Transverse colon (tissue), 4 donors: ENCODE results near the gene CHCHD3. TPM values are rescaled to one million over a fixed set of nuclear protein-coding genes. Genes with fewer than 3 reads are reported as not detected.

Experiments
- DNase-seq: peaks from one replicate; pipeline ENCODE4 v3.0.0-alpha.2; 2019
- H3K27ac ChIP-seq, 4 donors: fragments of 200-600 bp; sonication (generic); 2 replicates each; pipeline ENCODE4 v1.5.1; 2016 to 2018; ENCODE audit warnings: inconsistent platforms in 4 of 4
- H3K27me3 ChIP-seq: fragments of 200-600 bp; sonication (generic); 2 replicates; pipeline ENCODE4 v1.5.1; 2017; ENCODE audit warnings: inconsistent platforms
- H3K36me3 ChIP-seq, 4 donors: fragments of 200-600 bp; sonication (generic); 2 replicates each; pipeline ENCODE4 v1.5.1; 2017 to 2019; ENCODE audit warnings: inconsistent platforms in 4 of 4
- H3K4me1 ChIP-seq, 4 donors: fragments of 200-600 bp; sonication (generic); 2 replicates each; pipeline ENCODE4 v1.5.1; 2017 to 2020; ENCODE audit warnings: inconsistent platforms in 4 of 4
- H3K4me3 ChIP-seq, 4 donors: fragments of 200-600 bp; sonication (generic); 1 replicate in 1 of 4; 2 replicates in 3 of 4; pipeline versions ENCODE4 v1.5.1 to v1.6.1; 2017 to 2019; ENCODE audit warnings: inconsistent platforms in 4 of 4
- H3K9me3 ChIP-seq, 2 donors: fragments of 200-600 bp; sonication (generic); 2 replicates each; pipeline ENCODE4 v1.5.1; 2017 to 2019; ENCODE audit warnings: inconsistent platforms in 2 of 2
- CTCF ChIP-seq, 5 experiments: fragments of 200-600 bp in 3 of 5; fragments of 450-650 bp in 2 of 5; sonication (generic) in 3 of 5; IDR thresholded peaks; 1 replicate in 2 of 5; 2 replicates in 3 of 5; pipeline ENCODE4 v1.5.1; 2016 to 2017; ENCODE audit warnings: antibody characterized with exemption in 5 of 5, inconsistent platforms in 3 of 5, mild to moderate bottlenecking in 2 of 5, moderate library complexity in 1 of 5
- EP300 ChIP-seq: sonication (generic); formaldehyde crosslinking; IDR thresholded peaks from one replicate; pipeline ENCODE4 v1.6.1; 2017; ENCODE audit warnings: antibody characterized with exemption, low read depth
- POLR2A ChIP-seq: fragments of 450-650 bp; IDR thresholded peaks from one replicate; pipeline ENCODE4 v1.6.1; 2016; ENCODE audit warnings: antibody characterized with exemption, mild to moderate bottlenecking, moderate library complexity
- POLR2AphosphoS5 ChIP-seq, 3 donors: sonication (generic); formaldehyde crosslinking; IDR thresholded peaks; one replicate each; pipeline ENCODE4 v1.6.1; 2016; ENCODE audit warnings: antibody characterized with exemption in 3 of 3
- WGBS, 2 donors: methylation state at CpG; one replicate each; pipeline ENCODE4 v1.1.5; 2018; ENCODE audit warnings: low coverage in 1 of 2; 5-methylcytosine and 5-hydroxymethylcytosine counted together
- in situ Hi-C, 4 donors: fragments of 200-750 bp; cut with MboI; loops; one replicate each; pipeline versions ENCODE4 v1.15.0 to v1.15.1; 2017; ENCODE audit warnings: low sequenced_read_pairs in 3 of 4, low pct_ligation_motif_present in 1 of 4, low pct_unique_long_range_greater_than_20kb in 1 of 4
- intact Hi-C: fragments of 100-400 bp; cut with DNase I; formaldehyde crosslinking; loops from one replicate; pipeline ENCODE4 v1.15.1; 2023; ENCODE audit warnings: low total_unique reads
- total RNA-seq, 4 donors: library from RNA; depleted of rRNA; stranded (reverse); fragments of >200 nt; gene quantifications; one replicate each; pipeline ENCODE4 v1.1.0, GENCODE V29; 2016

The CHCHD3 gene
- total RNA-seq, 4 donors from 2014 or later: 49.4 to 78.1 (median 52.9) TPM

- DNase-seq: no peak
- Histone ChIP-seq H3K36me3 (no peaks in the 10 kb centered on the region), H3K4me1 (no peaks in the 10 kb centered on the region), H3K27ac (no peak overlapping the region), H3K4me3 (no peak overlapping the region), H3K27me3 (no peaks in the 10 kb centered on the region), H3K9me3 (no peaks in the 10 kb centered on the region)
- in situ Hi-C loops (no loop called here), intact Hi-C loops (no loop called here)
- WGBS, 2 donors: 72 to 81% methylated on average over 4 of the region's 4 CpGs
- TF ChIP-seq EP300 (no peak), CTCF (IDR thresholded peaks at IDR 0.05) (no peak), POLR2AphosphoS5 (IDR thresholded peaks at IDR 0.05) (no peak), POLR2A (no peak)
These were observed 65.3 kb downstream of the CHCHD3 start for GRCh38 chr7:133016604-133017003.

GRCh38 chr7:133015888-133016287 is 66.0 kb downstream of the CHCHD3 start:
- no peak for TF ChIP-seq EP300
- TF ChIP-seq POLR2AphosphoS5 (IDR thresholded peaks at IDR 0.05): no peak
- no peak for TF ChIP-seq CTCF (IDR thresholded peaks at IDR 0.05)
- no peak for TF ChIP-seq POLR2A
- no peak overlapping the region for H3K27ac ChIP-seq
- intact Hi-C loops (no loop called here), in situ Hi-C loops (no loop called here)
- H3K36me3 ChIP-seq: no peaks in the 10 kb centered on the region
- H3K4me3 ChIP-seq: no peak overlapping the region
- H3K27me3 ChIP-seq: no peaks in the 10 kb centered on the region
- no peaks in the 10 kb centered on the region for H3K9me3 ChIP-seq
- DNase-seq: no peak
- H3K4me1 ChIP-seq: no peaks in the 10 kb centered on the region

GRCh38 chr7:133011746-133012145 is 70.1 kb downstream of the CHCHD3 start:
- TF ChIP-seq POLR2A (no peak), CTCF (IDR thresholded peaks at IDR 0.05) (no peak), EP300 (no peak), POLR2AphosphoS5 (IDR thresholded peaks at IDR 0.05) (no peak)
- Histone ChIP-seq H3K4me3 (no peak overlapping the region), H3K27me3 (no peaks in the 10 kb centered on the region), H3K9me3 (no peaks in the 10 kb centered on the region), H3K36me3 (no peaks in the 10 kb centered on the region), H3K27ac (no peak overlapping the region), H3K4me1 (no peaks in the 10 kb centered on the region)
- 82 to 98% methylated on average over 5 of the region's 5 CpGs for WGBS, 2 donors
- no peak for DNase-seq
- in situ Hi-C loops: no loop called here
- intact Hi-C loops: no loop called here

- no peak for TF ChIP-seq POLR2AphosphoS5 (IDR thresholded peaks at IDR 0.05)
- TF ChIP-seq POLR2A: no peak
- no peak for TF ChIP-seq EP300
- no peak for TF ChIP-seq CTCF (IDR thresholded peaks at IDR 0.05)
- no peaks in the 10 kb centered on the region for H3K4me1 ChIP-seq
- no peaks in the 10 kb centered on the region for H3K9me3 ChIP-seq
- H3K27ac ChIP-seq: no peak overlapping the region
- no peak for DNase-seq
- WGBS, 2 donors: 88 to 92% methylated on average over 6 to 7 of the region's 7 CpGs
- intact Hi-C loops: no loop called here
- no peaks in the 10 kb centered on the region for H3K36me3 ChIP-seq
- H3K4me3 ChIP-seq: no peak overlapping the region
- no peaks in the 10 kb centered on the region for H3K27me3 ChIP-seq
- in situ Hi-C loops: no loop called here
These were observed 72.3 kb downstream of the CHCHD3 start for GRCh38 chr7:133009426-133010252.
